ENCODE results near the gene DNM3. TPM values are rescaled to one million over a fixed set of nuclear protein-coding genes. Genes with fewer than 3 reads are reported as not detected.

The DNM3 gene
- total and polyA plus RNA-seq, 2 of the 8 experiments (the other 6 are each of a cell fraction or from before 2014, with no cell fraction given) = 2.0 to 8.5 TPM

DNA sequence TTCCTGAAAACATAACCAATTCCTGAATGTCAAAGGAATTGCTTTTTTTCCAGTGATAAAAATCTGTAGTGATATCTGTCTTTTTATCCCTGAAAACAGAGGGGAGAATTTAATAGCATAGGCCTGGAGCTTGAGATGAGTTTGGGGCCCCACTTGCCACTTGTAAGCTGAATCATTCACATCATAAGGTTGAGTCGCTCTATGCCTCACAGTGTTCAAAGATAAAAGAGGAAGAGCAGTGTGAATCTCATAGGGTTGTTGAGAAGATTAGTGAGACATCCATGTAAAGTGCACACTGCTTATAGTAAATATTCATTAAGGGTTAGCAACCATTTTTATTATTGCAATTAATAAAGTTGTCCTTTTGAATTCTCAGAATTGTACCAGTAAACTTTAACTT, 271.3 kb downstream of the DNM3 start (continued):
- TF ChIP-seq SIX5 (IDR thresholded peaks at IDR 0.05; ENCODE audit: low read depth, low read length) (no peak), HDAC2 (IDR thresholded peaks at IDR 0.05; ENCODE audit: borderline replicate concordance in 1 of 2, low read depth in 2 of 2, low read length in 2 of 2) (no peak), E2F6 (IDR thresholded peaks at IDR 0.05) (no peak), TBP (IDR thresholded peaks at IDR 0.05; ENCODE audit: low read depth, low read length) (no peak), CBX5 (IDR thresholded peaks at IDR 0.05; ENCODE audit: low read depth, low read length) (no peak), SUZ12 (IDR thresholded peaks at IDR 0.05; ENCODE audit: low read length) (no peak)
- TF ChIP-seq, protein P1, sequence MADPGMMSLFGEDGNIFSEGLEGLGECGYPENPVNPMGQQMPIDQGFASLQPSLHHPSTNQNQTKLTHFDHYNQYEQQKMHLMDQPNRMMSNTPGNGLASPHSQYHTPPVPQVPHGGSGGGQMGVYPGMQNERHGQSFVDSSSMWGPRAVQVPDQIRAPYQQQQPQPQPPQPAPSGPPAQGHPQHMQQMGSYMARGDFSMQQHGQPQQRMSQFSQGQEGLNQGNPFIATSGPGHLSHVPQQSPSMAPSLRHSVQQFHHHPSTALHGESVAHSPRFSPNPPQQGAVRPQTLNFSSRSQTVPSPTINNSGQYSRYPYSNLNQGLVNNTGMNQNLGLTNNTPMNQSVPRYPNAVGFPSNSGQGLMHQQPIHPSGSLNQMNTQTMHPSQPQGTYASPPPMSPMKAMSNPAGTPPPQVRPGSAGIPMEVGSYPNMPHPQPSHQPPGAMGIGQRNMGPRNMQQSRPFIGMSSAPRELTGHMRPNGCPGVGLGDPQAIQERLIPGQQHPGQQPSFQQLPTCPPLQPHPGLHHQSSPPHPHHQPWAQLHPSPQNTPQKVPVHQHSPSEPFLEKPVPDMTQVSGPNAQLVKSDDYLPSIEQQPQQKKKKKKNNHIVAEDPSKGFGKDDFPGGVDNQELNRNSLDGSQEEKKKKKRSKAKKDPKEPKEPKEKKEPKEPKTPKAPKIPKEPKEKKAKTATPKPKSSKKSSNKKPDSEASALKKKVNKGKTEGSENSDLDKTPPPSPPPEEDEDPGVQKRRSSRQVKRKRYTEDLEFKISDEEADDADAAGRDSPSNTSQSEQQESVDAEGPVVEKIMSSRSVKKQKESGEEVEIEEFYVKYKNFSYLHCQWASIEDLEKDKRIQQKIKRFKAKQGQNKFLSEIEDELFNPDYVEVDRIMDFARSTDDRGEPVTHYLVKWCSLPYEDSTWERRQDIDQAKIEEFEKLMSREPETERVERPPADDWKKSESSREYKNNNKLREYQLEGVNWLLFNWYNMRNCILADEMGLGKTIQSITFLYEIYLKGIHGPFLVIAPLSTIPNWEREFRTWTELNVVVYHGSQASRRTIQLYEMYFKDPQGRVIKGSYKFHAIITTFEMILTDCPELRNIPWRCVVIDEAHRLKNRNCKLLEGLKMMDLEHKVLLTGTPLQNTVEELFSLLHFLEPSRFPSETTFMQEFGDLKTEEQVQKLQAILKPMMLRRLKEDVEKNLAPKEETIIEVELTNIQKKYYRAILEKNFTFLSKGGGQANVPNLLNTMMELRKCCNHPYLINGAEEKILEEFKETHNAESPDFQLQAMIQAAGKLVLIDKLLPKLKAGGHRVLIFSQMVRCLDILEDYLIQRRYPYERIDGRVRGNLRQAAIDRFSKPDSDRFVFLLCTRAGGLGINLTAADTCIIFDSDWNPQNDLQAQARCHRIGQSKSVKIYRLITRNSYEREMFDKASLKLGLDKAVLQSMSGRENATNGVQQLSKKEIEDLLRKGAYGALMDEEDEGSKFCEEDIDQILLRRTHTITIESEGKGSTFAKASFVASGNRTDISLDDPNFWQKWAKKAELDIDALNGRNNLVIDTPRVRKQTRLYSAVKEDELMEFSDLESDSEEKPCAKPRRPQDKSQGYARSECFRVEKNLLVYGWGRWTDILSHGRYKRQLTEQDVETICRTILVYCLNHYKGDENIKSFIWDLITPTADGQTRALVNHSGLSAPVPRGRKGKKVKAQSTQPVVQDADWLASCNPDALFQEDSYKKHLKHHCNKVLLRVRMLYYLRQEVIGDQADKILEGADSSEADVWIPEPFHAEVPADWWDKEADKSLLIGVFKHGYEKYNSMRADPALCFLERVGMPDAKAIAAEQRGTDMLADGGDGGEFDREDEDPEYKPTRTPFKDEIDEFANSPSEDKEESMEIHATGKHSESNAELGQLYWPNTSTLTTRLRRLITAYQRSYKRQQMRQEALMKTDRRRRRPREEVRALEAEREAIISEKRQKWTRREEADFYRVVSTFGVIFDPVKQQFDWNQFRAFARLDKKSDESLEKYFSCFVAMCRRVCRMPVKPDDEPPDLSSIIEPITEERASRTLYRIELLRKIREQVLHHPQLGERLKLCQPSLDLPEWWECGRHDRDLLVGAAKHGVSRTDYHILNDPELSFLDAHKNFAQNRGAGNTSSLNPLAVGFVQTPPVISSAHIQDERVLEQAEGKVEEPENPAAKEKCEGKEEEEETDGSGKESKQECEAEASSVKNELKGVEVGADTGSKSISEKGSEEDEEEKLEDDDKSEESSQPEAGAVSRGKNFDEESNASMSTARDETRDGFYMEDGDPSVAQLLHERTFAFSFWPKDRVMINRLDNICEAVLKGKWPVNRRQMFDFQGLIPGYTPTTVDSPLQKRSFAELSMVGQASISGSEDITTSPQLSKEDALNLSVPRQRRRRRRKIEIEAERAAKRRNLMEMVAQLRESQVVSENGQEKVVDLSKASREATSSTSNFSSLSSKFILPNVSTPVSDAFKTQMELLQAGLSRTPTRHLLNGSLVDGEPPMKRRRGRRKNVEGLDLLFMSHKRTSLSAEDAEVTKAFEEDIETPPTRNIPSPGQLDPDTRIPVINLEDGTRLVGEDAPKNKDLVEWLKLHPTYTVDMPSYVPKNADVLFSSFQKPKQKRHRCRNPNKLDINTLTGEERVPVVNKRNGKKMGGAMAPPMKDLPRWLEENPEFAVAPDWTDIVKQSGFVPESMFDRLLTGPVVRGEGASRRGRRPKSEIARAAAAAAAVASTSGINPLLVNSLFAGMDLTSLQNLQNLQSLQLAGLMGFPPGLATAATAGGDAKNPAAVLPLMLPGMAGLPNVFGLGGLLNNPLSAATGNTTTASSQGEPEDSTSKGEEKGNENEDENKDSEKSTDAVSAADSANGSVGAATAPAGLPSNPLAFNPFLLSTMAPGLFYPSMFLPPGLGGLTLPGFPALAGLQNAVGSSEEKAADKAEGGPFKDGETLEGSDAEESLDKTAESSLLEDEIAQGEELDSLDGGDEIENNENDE (IDR thresholded peaks at IDR 0.05; ENCODE audit: insufficient replicate concordance, low read length) = no peak

All from H1 (cell line).